Measurements from ENCODE around the gene ADISSP. TPM values are rescaled to one million over a fixed set of nuclear protein-coding genes. Genes with fewer than 3 reads are reported as not detected.

The ADISSP gene
- total and polyA plus RNA-seq, 9 of the 15 experiments (the other 6 are each of a cell fraction or from before 2014, with no cell fraction given) = 1.4 to 70.6 (median 23.4) TPM

DNA sequence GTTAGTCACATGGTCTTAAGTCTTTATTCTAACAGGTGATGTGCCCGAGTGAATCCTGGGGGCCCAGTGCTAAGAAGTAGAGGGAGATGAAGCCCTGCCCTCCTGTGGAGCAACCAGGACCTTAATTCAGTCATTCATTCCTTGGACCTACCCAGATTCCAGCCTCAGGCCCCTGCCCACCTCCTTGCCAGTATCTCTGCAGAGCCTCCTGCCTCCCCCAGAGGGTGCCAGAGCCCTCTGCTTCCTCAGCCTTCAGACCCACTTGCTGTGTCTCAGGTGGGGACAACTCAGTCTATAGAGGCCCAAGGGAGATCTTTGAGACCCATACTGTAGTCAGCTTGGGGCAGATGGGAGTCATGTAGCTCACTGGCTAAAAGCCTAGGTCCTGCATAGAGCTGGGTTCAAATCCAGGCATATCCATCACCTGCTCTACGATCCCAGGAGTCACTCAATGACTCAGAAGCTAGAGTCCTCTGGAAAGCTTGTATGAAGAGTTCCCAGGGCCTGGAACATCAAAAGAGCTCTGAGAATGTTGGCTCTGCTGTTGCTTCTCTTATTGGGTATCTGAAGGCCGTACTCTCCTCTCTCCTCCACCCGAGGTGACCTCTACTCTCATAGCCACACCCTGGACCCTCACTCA lies 51.2 kb downstream of the ADISSP start:
- H3K9me3 ChIP-seq (replicated peaks; ENCODE audit: control insufficient read depth, insufficient read depth, low read depth, low read length) = no peaks in the 10 kb centered on the region
- DNase-seq (ENCODE audit: extremely low read depth in 1 of 4, low spot score in 3 of 4) = peak; percentile 46 to 63 (median 56)
- no peak overlapping the region for H3K4me3 ChIP-seq
- ChIA-PET CTCF (ENCODE audit: low intra/inter-chr PET ratio) (interaction anchor here (0.6 to 0.7 kb wide), 3 partner anchors 33 to 104 kb away, joined by 3 read pairs; partner anchors contain the start of gene AP5S1), POLR2A (interaction anchor here (0.5 to 0.6 kb wide), 2 partner anchors 806 to 885 kb away, joined by 4 read pairs; no protein-coding TSS in a partner anchor)
- peaks cover 0 to 5% of the 10 kb centered on the region in 2 experiments; a peak in 1 of 5 replicates for H3K27me3 ChIP-seq (ENCODE audit: control insufficient read depth in 2 of 2, insufficient read depth in 2 of 2, low read length in 2 of 2)
- H2AFZ ChIP-seq (ENCODE audit: low read depth, low read length) = 0 out of 2 replicates have a peak overlapping the region, but pooled peaks have one; percentile 59
- H3K4me2 ChIP-seq (ENCODE audit: insufficient read depth, low read length) = no peak overlapping the region
- peak overlapping the region in 1 of 2 experiments; percentile 45; a peak in 1 of 4 replicates for H3K9ac ChIP-seq (ENCODE audit: insufficient read depth in 1 of 2, low read depth in 2 of 2, low read length in 2 of 2)
- 47% methylated on average over 3 of the region's 4 CpGs for WGBS (ENCODE audit: insufficient coverage, low coverage, missing lambda C conversion rate)
- no TSS peak for BruUV-seq (replicated peaks)
- FAIRE-seq = no peak
- intact Hi-C loops (cut with micrococcal nuclease) = loop anchor here (1.0 kb wide), 1 partner anchor 65 kb away; the partner anchor contains the start of gene SPEF1
- no peaks in the 10 kb centered on the region for H4K20me1 ChIP-seq (replicated peaks; ENCODE audit: control insufficient read depth, insufficient read depth, low read length)
- in situ Hi-C loops (cut with MboI) = no loop called here
- H3K27ac ChIP-seq (ENCODE audit: extremely low read depth, low read depth, low read length) = no peak overlapping the region
- H3K4me1 ChIP-seq (replicated peaks in 1 of 2; ENCODE audit: control insufficient read depth in 2 of 2, insufficient read depth in 2 of 2, low read length in 2 of 2) = peaks cover 0 to 3% of the 10 kb centered on the region in 2 experiments; a peak in 3 of 5 replicates
- peak; percentile 96 for ATAC-seq
- H3K79me2 ChIP-seq (ENCODE audit: control insufficient read depth, insufficient read depth, low read length) = no peaks in the 10 kb centered on the region
- H3K36me3 ChIP-seq (ENCODE audit: control insufficient read depth, insufficient read depth, low read length) = no peaks in the 10 kb centered on the region
- H3K9me1 ChIP-seq (ENCODE audit: control insufficient read depth, insufficient read depth, low read length) = no peaks in the 10 kb centered on the region
- TF ChIP-seq, protein P1, sequence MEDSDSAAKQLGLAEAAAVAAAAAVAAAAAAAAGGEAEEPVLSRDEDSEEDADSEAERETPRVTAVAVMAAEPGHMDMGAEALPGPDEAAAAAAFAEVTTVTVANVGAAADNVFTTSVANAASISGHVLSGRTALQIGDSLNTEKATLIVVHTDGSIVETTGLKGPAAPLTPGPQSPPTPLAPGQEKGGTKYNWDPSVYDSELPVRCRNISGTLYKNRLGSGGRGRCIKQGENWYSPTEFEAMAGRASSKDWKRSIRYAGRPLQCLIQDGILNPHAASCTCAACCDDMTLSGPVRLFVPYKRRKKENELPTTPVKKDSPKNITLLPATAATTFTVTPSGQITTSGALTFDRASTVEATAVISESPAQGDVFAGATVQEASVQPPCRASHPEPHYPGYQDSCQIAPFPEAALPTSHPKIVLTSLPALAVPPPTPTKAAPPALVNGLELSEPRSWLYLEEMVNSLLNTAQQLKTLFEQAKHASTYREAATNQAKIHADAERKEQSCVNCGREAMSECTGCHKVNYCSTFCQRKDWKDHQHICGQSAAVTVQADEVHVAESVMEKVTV (CRISPR knock-in tag; IDR thresholded peaks at IDR 0.05) = peak; percentile 69
- TF ChIP-seq FIP1L1 (IDR thresholded peaks at IDR 0.05; ENCODE audit: low read depth, low read length, poor library complexity, severe bottlenecking) (no peak), CC2D1A (IDR thresholded peaks at IDR 0.05) (peak; percentile 44; the same call in 1 of the 2 replicates), IRF2 (CRISPR knock-in tag; IDR thresholded peaks at IDR 0.05) (no peak), MTA3 (IDR thresholded peaks at IDR 0.05; ENCODE audit: borderline replicate concordance) (no peak), ZZZ3 (IDR thresholded peaks at IDR 0.05) (no peak), TEAD4 (IDR thresholded peaks at IDR 0.05; ENCODE audit: low read length) (no peak), TEAD4 (CRISPR knock-in tag; IDR thresholded peaks at IDR 0.05; ENCODE audit: borderline replicate concordance) (no peak), ZNF282 (CRISPR knock-in tag; IDR thresholded peaks at IDR 0.05) (no peak), MYC (IDR thresholded peaks at IDR 0.05; ENCODE audit: low read depth, low read length) (no peak), MYC (CRISPR knock-in tag; IDR thresholded peaks at IDR 0.05; ENCODE audit: borderline replicate concordance, low read depth) (no peak), SMC3 (conservative IDR thresholded peaks at IDR 0.05; ENCODE audit: insufficient read depth, low read depth, low read length) (peak; percentile 59), KAT7 (CRISPR knock-in tag; IDR thresholded peaks at IDR 0.05; ENCODE audit: borderline replicate concordance) (no peak)
- TF ChIP-seq, protein P2, sequence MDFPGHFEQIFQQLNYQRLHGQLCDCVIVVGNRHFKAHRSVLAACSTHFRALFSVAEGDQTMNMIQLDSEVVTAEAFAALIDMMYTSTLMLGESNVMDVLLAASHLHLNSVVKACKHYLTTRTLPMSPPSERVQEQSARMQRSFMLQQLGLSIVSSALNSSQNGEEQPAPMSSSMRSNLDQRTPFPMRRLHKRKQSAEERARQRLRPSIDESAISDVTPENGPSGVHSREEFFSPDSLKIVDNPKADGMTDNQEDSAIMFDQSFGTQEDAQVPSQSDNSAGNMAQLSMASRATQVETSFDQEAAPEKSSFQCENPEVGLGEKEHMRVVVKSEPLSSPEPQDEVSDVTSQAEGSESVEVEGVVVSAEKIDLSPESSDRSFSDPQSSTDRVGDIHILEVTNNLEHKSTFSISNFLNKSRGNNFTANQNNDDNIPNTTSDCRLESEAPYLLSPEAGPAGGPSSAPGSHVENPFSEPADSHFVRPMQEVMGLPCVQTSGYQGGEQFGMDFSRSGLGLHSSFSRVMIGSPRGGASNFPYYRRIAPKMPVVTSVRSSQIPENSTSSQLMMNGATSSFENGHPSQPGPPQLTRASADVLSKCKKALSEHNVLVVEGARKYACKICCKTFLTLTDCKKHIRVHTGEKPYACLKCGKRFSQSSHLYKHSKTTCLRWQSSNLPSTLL (IDR thresholded peaks at IDR 0.05) = no peak
- TF ChIP-seq, protein P3, sequence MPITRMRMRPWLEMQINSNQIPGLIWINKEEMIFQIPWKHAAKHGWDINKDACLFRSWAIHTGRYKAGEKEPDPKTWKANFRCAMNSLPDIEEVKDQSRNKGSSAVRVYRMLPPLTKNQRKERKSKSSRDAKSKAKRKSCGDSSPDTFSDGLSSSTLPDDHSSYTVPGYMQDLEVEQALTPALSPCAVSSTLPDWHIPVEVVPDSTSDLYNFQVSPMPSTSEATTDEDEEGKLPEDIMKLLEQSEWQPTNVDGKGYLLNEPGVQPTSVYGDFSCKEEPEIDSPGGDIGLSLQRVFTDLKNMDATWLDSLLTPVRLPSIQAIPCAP (CRISPR knock-in tag; IDR thresholded peaks at IDR 0.05; ENCODE audit: borderline replicate concordance) = no peak
- TF ChIP-seq, protein P4, sequence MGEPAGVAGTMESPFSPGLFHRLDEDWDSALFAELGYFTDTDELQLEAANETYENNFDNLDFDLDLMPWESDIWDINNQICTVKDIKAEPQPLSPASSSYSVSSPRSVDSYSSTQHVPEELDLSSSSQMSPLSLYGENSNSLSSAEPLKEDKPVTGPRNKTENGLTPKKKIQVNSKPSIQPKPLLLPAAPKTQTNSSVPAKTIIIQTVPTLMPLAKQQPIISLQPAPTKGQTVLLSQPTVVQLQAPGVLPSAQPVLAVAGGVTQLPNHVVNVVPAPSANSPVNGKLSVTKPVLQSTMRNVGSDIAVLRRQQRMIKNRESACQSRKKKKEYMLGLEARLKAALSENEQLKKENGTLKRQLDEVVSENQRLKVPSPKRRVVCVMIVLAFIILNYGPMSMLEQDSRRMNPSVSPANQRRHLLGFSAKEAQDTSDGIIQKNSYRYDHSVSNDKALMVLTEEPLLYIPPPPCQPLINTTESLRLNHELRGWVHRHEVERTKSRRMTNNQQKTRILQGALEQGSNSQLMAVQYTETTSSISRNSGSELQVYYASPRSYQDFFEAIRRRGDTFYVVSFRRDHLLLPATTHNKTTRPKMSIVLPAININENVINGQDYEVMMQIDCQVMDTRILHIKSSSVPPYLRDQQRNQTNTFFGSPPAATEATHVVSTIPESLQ (CRISPR knock-in tag; IDR thresholded peaks at IDR 0.05) = no peak

Data from K562 (cell line).